ENCODE data around the gene ZKSCAN3. TPM values are rescaled to one million over a fixed set of nuclear protein-coding genes. Genes with fewer than 3 reads are reported as not detected.
"Not testable (repeated sequence)": the region's sequence is repeated elsewhere in the genome, so short reads cannot be mapped to it uniquely, and the experiment has no call there.

Gene ZKSCAN3
- total and polyA plus RNA-seq, 4 experiments from 2014 or later: 2.3 to 12.6 (median 8.3) TPM

DNA sequence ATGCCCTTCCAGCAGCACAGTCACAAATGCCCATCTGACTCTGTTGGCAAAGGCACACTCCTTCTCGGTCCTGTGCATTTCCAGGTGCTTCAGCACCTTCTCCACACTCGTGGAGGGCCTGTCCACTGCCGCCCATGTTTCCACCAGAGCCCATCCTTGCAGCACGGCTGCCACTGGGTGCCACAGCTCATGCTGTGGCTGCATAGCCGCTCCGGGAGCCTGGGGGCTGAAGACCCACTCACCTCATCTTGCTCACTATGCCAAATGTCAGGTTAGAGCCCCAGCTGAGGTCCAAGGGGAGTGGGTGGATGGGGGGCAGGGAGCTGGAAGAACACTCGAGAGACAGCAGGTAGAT is 6.9 kb downstream of the ZKSCAN3 start:
- CTCF ChIA-PET (ENCODE audit: partially characterized antibody): interaction anchor here (0.5 to 4.3 kb wide), 39 partner anchors 8 to 1230 kb away, joined by 3 to 44 read pairs (median 5); partner anchors contain the start of genes PGBD1, ZKSCAN4, ZKSCAN8 and ZSCAN26
- H3K4me3 Mint-ChIP-seq: no peak overlapping the region

DNA sequence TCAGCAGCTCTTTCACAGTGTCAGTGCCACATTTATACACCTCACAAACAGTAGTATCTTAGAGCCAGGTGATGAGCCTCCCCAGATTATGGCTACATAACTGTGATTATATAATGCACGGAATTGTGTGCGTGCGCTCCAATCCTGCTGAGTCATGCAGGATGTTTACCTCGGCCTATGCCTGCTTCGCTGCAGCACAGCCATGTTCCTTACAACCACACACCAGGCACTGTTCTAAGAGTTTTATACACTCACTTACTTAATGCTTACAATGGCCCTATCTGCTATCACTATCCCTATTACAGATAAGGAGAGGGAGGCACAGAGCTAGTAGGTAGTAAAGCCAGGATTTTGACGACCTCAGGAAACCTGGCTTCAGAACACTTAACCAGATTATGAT is 7.3 kb downstream of the ZKSCAN3 start:
- Histone ChIP-seq H3K27ac (ENCODE audit: low read depth, low read length) (no peak overlapping the region), H3K27me3 (ENCODE audit: insufficient read depth, low read length) (no peaks in the 10 kb centered on the region), H3K4me1 (ENCODE audit: insufficient read depth, low read length) (peaks cover 15% of the 10 kb centered on the region), H3K36me3 (ENCODE audit: insufficient read depth, low read length) (no peaks in the 10 kb centered on the region), H3K9me3 (ENCODE audit: control insufficient read depth in 1 of 2, low read length in 2 of 2) (no peaks in the 10 kb centered on the region), H3K4me3 (ENCODE audit: low read length in 2 of 2) (no peak overlapping the region)
- H3K4me1 Mint-ChIP-seq: peaks cover 12 to 19% (median 18%) of the 10 kb centered on the region in 4 donors
- DNase-seq: no peak
- ChIA-PET POLR2A (ENCODE audit: partially characterized antibody) (interaction anchor here (1.2 to 1.3 kb wide), 2 partner anchors 233 to 253 kb away, joined by 4 to 7 read pairs; partner anchors contain the start of gene ZSCAN16), CTCF (ENCODE audit: partially characterized antibody) (interaction anchor here (0.9 to 4.3 kb wide), 14 partner anchors 8 to 1194 kb away, joined by 3 to 44 read pairs (median 6); partner anchors contain the start of genes PGBD1, ZKSCAN8 and ZSCAN26)
- H3K27me3 Mint-ChIP-seq: no peaks in the 10 kb centered on the region
- H3K4me3 Mint-ChIP-seq: no peak overlapping the region
- no peaks in the 10 kb centered on the region for H3K9me3 Mint-ChIP-seq
- intact Hi-C loops (cut with micrococcal nuclease): loop anchor here (2.0 to 10.0 kb wide), 3 partner anchors 276 to 582 kb away; partner anchors contain the start of gene ZNF165
- H3K27ac Mint-ChIP-seq: no peak overlapping the region
- peaks cover 6 to 7% of the 10 kb centered on the region in 2 donors for H3K36me3 Mint-ChIP-seq

More for the DNA sequence above, 6.9 kb downstream of the ZKSCAN3 start:
- intact Hi-C loops (cut with micrococcal nuclease): loop anchor here (1.0 to 10.0 kb wide), 6 partner anchors 222 to 1194 kb away; partner anchors contain the start of gene ZNF165
- Mint-ChIP-seq H3K36me3 (peaks cover 6 to 7% of the 10 kb centered on the region in 2 donors), H3K27ac (no peak overlapping the region), H3K9me3 (no peaks in the 10 kb centered on the region), H3K4me1 (peaks cover 14 to 23% (median 20%) of the 10 kb centered on the region in 4 donors), H3K27me3 (no peaks in the 10 kb centered on the region)
- POLR2A ChIA-PET (ENCODE audit: partially characterized antibody): interaction anchor here (0.9 to 1.7 kb wide), 9 partner anchors 20 to 549 kb away, joined by 3 to 17 read pairs (median 5); partner anchors contain the start of genes NKAPL, ZKSCAN4, ZKSCAN8 and ZSCAN16
- Histone ChIP-seq H3K9me3 (ENCODE audit: control insufficient read depth in 1 of 2, low read length in 2 of 2) (no peaks in the 10 kb centered on the region), H3K27ac (ENCODE audit: low read depth, low read length) (no peak overlapping the region), H3K27me3 (ENCODE audit: insufficient read depth, low read length) (no peaks in the 10 kb centered on the region), H3K36me3 (ENCODE audit: insufficient read depth, low read length) (no peaks in the 10 kb centered on the region), H3K4me3 (ENCODE audit: low read length in 2 of 2) (no peak overlapping the region), H3K4me1 (ENCODE audit: insufficient read depth, low read length) (peaks cover 15% of the 10 kb centered on the region)
- no peak for DNase-seq

DNA sequence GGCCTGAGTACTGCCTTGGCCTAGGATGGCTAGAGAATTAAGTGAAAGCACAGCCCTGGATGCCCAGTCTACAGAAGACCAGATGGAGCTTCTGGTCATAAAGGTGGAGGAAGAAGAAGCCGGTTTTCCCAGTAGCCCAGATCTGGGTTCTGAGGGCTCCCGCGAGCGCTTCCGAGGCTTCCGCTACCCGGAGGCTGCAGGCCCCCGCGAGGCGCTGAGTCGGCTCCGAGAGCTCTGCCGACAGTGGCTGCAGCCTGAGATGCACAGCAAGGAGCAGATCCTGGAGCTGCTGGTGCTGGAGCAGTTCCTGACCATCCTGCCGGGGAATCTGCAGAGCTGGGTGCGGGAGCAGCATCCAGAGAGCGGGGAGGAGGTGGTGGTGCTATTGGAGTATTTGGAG is 9.8 kb downstream of the ZKSCAN3 start:
- peaks cover 8 to 14% (median 11%) of the 10 kb centered on the region in 4 donors for H3K4me1 Mint-ChIP-seq
- peaks cover 16 to 22% of the 10 kb centered on the region in 2 donors for H3K36me3 Mint-ChIP-seq
- H3K9me3 Mint-ChIP-seq; H3K27me3 Mint-ChIP-seq; H3K4me3 ChIP-seq (ENCODE audit: low read length in 2 of 2); H3K27ac ChIP-seq (ENCODE audit: low read depth, low read length); POLR2A ChIA-PET (ENCODE audit: partially characterized antibody); CTCF ChIA-PET (ENCODE audit: partially characterized antibody); DNase-seq; H3K27me3 ChIP-seq (ENCODE audit: insufficient read depth, low read length); H3K27ac Mint-ChIP-seq; H3K9me3 ChIP-seq (ENCODE audit: control insufficient read depth in 1 of 2, low read length in 2 of 2); H3K4me3 Mint-ChIP-seq; H3K36me3 ChIP-seq (ENCODE audit: insufficient read depth, low read length): not testable (repeated sequence)
- peaks cover 15% of the 10 kb centered on the region for H3K4me1 ChIP-seq (ENCODE audit: insufficient read depth, low read length)
- intact Hi-C loops (cut with micrococcal nuclease): loop anchor here (10.0 kb wide), 1 partner anchor 585 kb away; no protein-coding TSS in a partner anchor

DNA sequence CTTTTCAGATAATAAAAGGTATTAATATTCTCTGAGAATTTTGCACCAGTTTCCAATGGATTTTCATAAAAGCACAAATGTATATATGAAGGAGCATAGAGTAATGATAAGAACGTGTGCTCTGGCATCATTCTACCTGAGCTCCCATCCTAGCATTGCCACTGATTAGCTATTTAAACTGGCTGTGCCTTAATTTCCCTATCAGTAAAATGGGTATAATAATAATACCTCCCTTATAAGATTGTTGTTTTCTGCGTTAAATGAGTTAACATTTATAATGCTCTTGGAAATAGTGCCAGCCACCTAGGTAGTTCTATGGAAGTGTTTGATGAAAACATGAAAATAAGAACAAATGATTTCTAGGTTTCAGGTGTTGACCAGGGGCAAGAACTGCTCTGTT is 11.2 kb downstream of the ZKSCAN3 start:
- no peak overlapping the region for H3K27ac Mint-ChIP-seq
- ChIA-PET POLR2A (ENCODE audit: partially characterized antibody) (no interaction called here), CTCF (ENCODE audit: partially characterized antibody) (no interaction called here)
- Histone ChIP-seq H3K27me3 (ENCODE audit: insufficient read depth, low read length) (no peaks in the 10 kb centered on the region), H3K36me3 (ENCODE audit: insufficient read depth, low read length) (peaks cover 11% of the 10 kb centered on the region), H3K4me3 (ENCODE audit: low read length in 2 of 2) (no peak overlapping the region), H3K27ac (ENCODE audit: low read depth, low read length) (no peak overlapping the region), H3K9me3 (ENCODE audit: control insufficient read depth in 1 of 2, low read length in 2 of 2) (no peaks in the 10 kb centered on the region), H3K4me1 (ENCODE audit: insufficient read depth, low read length) (peaks cover 6% of the 10 kb centered on the region)
- peaks cover 3 to 5% (median 4%) of the 10 kb centered on the region in 4 donors for H3K4me1 Mint-ChIP-seq
- intact Hi-C loops (cut with micrococcal nuclease): no loop called here
- H3K4me3 Mint-ChIP-seq: no peak overlapping the region
- no peak for DNase-seq
- H3K9me3 Mint-ChIP-seq: no peaks in the 10 kb centered on the region
- no peaks in the 10 kb centered on the region for H3K27me3 Mint-ChIP-seq
- H3K36me3 Mint-ChIP-seq: peaks cover 27 to 34% of the 10 kb centered on the region in 2 donors

DNA sequence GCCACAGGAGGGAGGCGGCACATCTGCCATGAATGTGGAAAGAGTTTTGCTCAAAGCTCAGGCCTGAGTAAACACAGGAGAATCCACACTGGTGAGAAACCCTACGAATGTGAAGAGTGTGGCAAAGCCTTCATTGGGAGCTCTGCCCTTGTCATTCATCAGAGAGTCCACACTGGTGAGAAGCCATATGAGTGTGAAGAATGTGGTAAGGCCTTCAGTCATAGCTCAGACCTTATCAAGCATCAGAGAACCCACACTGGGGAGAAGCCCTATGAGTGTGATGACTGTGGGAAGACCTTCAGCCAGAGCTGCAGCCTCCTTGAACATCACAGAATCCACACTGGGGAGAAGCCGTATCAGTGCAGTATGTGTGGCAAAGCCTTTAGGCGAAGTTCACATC is 15.8 kb downstream of the ZKSCAN3 start:
- H3K27me3 ChIP-seq (ENCODE audit: insufficient read depth, low read length); H3K9me3 Mint-ChIP-seq; H3K27me3 Mint-ChIP-seq; H3K27ac ChIP-seq (ENCODE audit: low read depth, low read length); DNase-seq; H3K4me1 Mint-ChIP-seq; H3K4me3 Mint-ChIP-seq; H3K9me3 ChIP-seq (ENCODE audit: control insufficient read depth in 1 of 2, low read length in 2 of 2); H3K4me3 ChIP-seq (ENCODE audit: low read length in 2 of 2); H3K4me1 ChIP-seq (ENCODE audit: insufficient read depth, low read length); POLR2A ChIA-PET (ENCODE audit: partially characterized antibody); intact Hi-C loops (cut with micrococcal nuclease): not testable (repeated sequence)
- CTCF ChIA-PET (ENCODE audit: partially characterized antibody): interaction anchor here (1.8 to 1.9 kb wide), 2 partner anchors 9 to 11 kb away, joined by 4 to 5 read pairs; no protein-coding TSS in a partner anchor
- H3K36me3 ChIP-seq (ENCODE audit: insufficient read depth, low read length): peaks cover 11% of the 10 kb centered on the region
- H3K27ac Mint-ChIP-seq: peak overlapping the region in 1 of 7 donors; percentile 57
- peaks cover 31 to 47% of the 10 kb centered on the region in 2 donors for H3K36me3 Mint-ChIP-seq

DNA sequence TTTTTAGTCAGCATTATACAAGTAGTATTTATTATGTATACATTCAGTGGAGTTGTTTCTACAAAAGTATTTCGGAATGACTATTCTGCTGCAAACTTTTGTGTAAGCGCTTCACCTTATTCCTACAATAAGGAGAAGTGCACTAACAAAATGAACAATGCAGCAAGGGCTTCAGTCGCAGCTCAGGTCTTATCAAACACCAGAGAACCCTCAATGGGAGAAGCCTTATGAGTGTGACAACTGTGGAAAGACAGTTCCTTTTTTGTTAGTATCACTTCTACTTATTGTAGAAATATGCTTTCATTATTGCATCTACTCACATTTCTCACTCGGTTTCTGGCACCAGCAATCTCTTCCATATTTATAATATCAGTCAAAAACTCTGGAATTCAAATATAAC is 18.8 kb downstream of the ZKSCAN3 start:
- DNase-seq: no peak
- H3K36me3 ChIP-seq (ENCODE audit: insufficient read depth, low read length): peaks cover 11% of the 10 kb centered on the region
- H3K4me1 ChIP-seq (ENCODE audit: insufficient read depth, low read length): no peaks in the 10 kb centered on the region
- Mint-ChIP-seq H3K36me3 (peaks cover 18 to 34% of the 10 kb centered on the region in 2 donors), H3K27ac (no peak overlapping the region), H3K4me3 (no peak overlapping the region), H3K4me1 (peaks cover 0 to 2% (median 0%) of the 10 kb centered on the region in 4 donors), H3K9me3 (no peaks in the 10 kb centered on the region), H3K27me3 (no peaks in the 10 kb centered on the region)
- H3K9me3 ChIP-seq (ENCODE audit: control insufficient read depth in 1 of 2, low read length in 2 of 2): no peaks in the 10 kb centered on the region
- ChIA-PET CTCF (ENCODE audit: partially characterized antibody) (interaction anchor here (1.5 kb wide), 1 partner anchor 12 kb away, joined by 3 read pairs; no protein-coding TSS in a partner anchor), POLR2A (ENCODE audit: partially characterized antibody) (no interaction called here)
- H3K27ac ChIP-seq (ENCODE audit: low read depth, low read length): no peak overlapping the region
- H3K4me3 ChIP-seq (ENCODE audit: low read length in 2 of 2): no peak overlapping the region
- no peaks in the 10 kb centered on the region for H3K27me3 ChIP-seq (ENCODE audit: insufficient read depth, low read length)
- intact Hi-C loops (cut with micrococcal nuclease): no loop called here

DNA sequence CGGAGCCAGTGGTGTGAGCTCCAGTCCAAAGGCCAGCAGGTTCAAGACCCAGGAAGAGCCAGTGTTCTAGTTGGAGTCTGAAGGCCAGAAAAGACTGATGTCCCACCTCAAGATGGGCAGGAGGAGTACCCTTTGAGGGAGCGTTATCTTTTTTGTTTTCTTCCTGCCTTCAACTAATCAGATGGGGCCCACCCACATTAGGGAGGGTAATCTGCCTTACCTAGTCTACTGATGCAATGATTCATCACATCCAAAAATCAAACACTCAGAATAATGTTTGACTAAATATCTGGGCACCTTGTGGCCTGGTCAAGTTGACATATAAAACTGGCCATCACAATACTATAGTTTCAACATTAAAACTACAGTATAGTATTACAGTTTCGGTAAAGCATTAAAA is 19.7 kb downstream of the ZKSCAN3 start:
- H3K36me3 ChIP-seq (ENCODE audit: insufficient read depth, low read length): peaks cover 7% of the 10 kb centered on the region
- H3K27ac ChIP-seq (ENCODE audit: low read depth, low read length): no peak overlapping the region
- H3K27me3 ChIP-seq (ENCODE audit: insufficient read depth, low read length): no peaks in the 10 kb centered on the region
- no peaks in the 10 kb centered on the region for H3K4me1 ChIP-seq (ENCODE audit: insufficient read depth, low read length)
- peaks cover 0 to 2% (median 0%) of the 10 kb centered on the region in 4 donors for H3K4me1 Mint-ChIP-seq
- no peak overlapping the region for H3K4me3 Mint-ChIP-seq
- H3K9me3 ChIP-seq (ENCODE audit: control insufficient read depth in 1 of 2, low read length in 2 of 2): no peaks in the 10 kb centered on the region
- no peak for DNase-seq
- intact Hi-C loops (cut with micrococcal nuclease): no loop called here
- no peak overlapping the region for H3K27ac Mint-ChIP-seq
- H3K9me3 Mint-ChIP-seq: no peaks in the 10 kb centered on the region
- ChIA-PET POLR2A (ENCODE audit: partially characterized antibody) (no interaction called here), CTCF (ENCODE audit: partially characterized antibody) (interaction anchor here (1.5 kb wide), 1 partner anchor 13 kb away, joined by 3 read pairs; no protein-coding TSS in a partner anchor)
- peaks cover 18 to 27% of the 10 kb centered on the region in 2 donors for H3K36me3 Mint-ChIP-seq
- H3K4me3 ChIP-seq (ENCODE audit: low read length in 2 of 2): no peak overlapping the region
- no peaks in the 10 kb centered on the region for H3K27me3 Mint-ChIP-seq

Measured in CD4-positive, alpha-beta memory T cell (primary cell).